ENCODE data around the gene RIOK3. TPM values are rescaled to one million over a fixed set of nuclear protein-coding genes. Genes with fewer than 3 reads are reported as not detected.

RIOK3 gene
- total RNA-seq, 5 donors from 2014 or later (not counting 1 experiment from before 2014, with no cell fraction given) = 63.1 to 99.2 (median 65.3) TPM

Other genes starting within 250 kb of the RIOK3 start
- 10 to 100 TPM; 46.9 to 57.4 (median 51.0) TPM for gene RMC1, start 50.2 kb downstream of the RIOK3 start, total RNA-seq
- gene NPC1, start 133.2 kb downstream of the RIOK3 start, total RNA-seq = 10 to 100 TPM; 35.2 to 52.7 (median 39.4) TPM
- under 1 TPM in 4 of 5 donors, not detected in 1; 0.23 to 0.48 (median 0.32) TPM for gene ANKRD29, start 209.6 kb downstream of the RIOK3 start, total RNA-seq
- gene LAMA3, start 236.2 kb downstream of the RIOK3 start, total RNA-seq = under 1 TPM in 3 of 5 donors, not detected in 2; 0.20 to 0.44 (median 0.26) TPM

Data from T-cell (primary cell).